IMR-90 (cell line): ENCODE results near the gene SOS1. TPM values are rescaled to one million over a fixed set of nuclear protein-coding genes. Genes with fewer than 3 reads are reported as not detected.

Source experiments
- ATAC-seq: fragments of 200-7000 bp; cut with Tn5 transposase; 2 replicates; pipeline ENCODE4 v1.9.1; 2020; ENCODE audit warnings: low read depth, mild to moderate bottlenecking, moderate library complexity
- BruUV-seq: library from RNA; stranded (reverse); fragments of 400-500 nt; replicated peaks from 2 replicates; lab custom pipeline; 2021; lab: Mats Ljungman, UMichigan
- CTCF ChIA-PET: fragments of 300-600 bp; formaldehyde crosslinking; extraction: SDS; loops from one replicate; lab custom pipeline; 2021; ENCODE audit warnings: antibody characterized with exemption; lab: Yijun Ruan, JAX
- POLR2A ChIA-PET: fragments of 300-600 bp; sonication (Branson Sonifier 250); formaldehyde crosslinking; loops from one replicate; lab custom pipeline; 2022; ENCODE audit warnings: antibody characterized with exemption; ENCODE audit not compliant: unreplicated experiment; lab: Charles Lee
- DNase-seq: peaks from one replicate; pipeline ENCODE4 v3.0.0; 2013
- H2AFZ ChIP-seq: replicated peaks from 2 replicates; pipeline ENCODE3; 2013; ENCODE audit warnings: low read length, mild to moderate bottlenecking; ENCODE audit not compliant: poor library complexity
- H2AK5ac ChIP-seq: 2 replicates; pipeline ENCODE4 v1.6.1; 2013; ENCODE audit warnings: low read depth, low read length, inconsistent platforms
- H2AK9ac ChIP-seq: replicated peaks from 2 replicates; pipeline ENCODE3; 2013; ENCODE audit warnings: mild to moderate bottlenecking, low read depth, low read length, moderate library complexity; ENCODE audit not compliant: poor library complexity
- H2BK120ac ChIP-seq: 2 replicates; pipeline ENCODE4 v1.6.1; 2013; ENCODE audit warnings: low read depth, low read length, inconsistent platforms
- H2BK15ac ChIP-seq: 3 replicates; pipeline ENCODE4 v1.6.1; 2013; ENCODE audit warnings: low read depth, low read length, inconsistent platforms
- H2BK20ac ChIP-seq: 2 replicates; pipeline ENCODE4 v1.6.1; 2013; ENCODE audit warnings: low read depth, mild to moderate bottlenecking, inconsistent platforms, low read length, moderate library complexity
- H2BK5ac ChIP-seq: 2 replicates; pipeline ENCODE4 v1.6.1; 2013; ENCODE audit warnings: mild to moderate bottlenecking, low read depth, low read length, inconsistent platforms; ENCODE audit not compliant: poor library complexity, severe bottlenecking
- H3K14ac ChIP-seq: replicated peaks from 2 replicates; pipeline ENCODE4 v1.6.1; 2013; ENCODE audit warnings: low read depth, low read length, inconsistent platforms
- H3K18ac ChIP-seq: 2 replicates; pipeline ENCODE4 v1.6.1; 2013; ENCODE audit warnings: low read depth, low read length, control low read depth
- H3K23ac ChIP-seq: 2 replicates; pipeline ENCODE4 v1.6.1; 2013; ENCODE audit warnings: low read depth, low read length, inconsistent platforms
- H3K27ac ChIP-seq: 2 replicates; pipeline ENCODE4 v1.5.1; 2013; ENCODE audit warnings: mild to moderate bottlenecking, control low read depth, low read length; ENCODE audit not compliant: insufficient read depth
- H3K27me3 ChIP-seq: 2 replicates; pipeline ENCODE4 v1.6.1; 2013; ENCODE audit warnings: low read length; ENCODE audit not compliant: control insufficient read depth, insufficient read depth
- H3K36me3 ChIP-seq: 2 replicates; pipeline ENCODE4 v1.6.1; 2013; ENCODE audit warnings: low read length, mixed read lengths; ENCODE audit not compliant: control insufficient read depth, insufficient read depth
- H3K4ac ChIP-seq: 2 replicates; pipeline ENCODE4 v1.6.1; 2013; ENCODE audit warnings: low read depth, low read length, inconsistent platforms
- H3K4me1 ChIP-seq: 2 replicates; pipeline ENCODE4 v1.6.1; 2013; ENCODE audit warnings: low read length, mixed read lengths; ENCODE audit not compliant: control insufficient read depth, insufficient read depth
- H3K4me2 ChIP-seq: 2 replicates; pipeline ENCODE4 v1.6.1; 2013; ENCODE audit warnings: low read depth, mild to moderate bottlenecking, control low read depth, low read length, moderate library complexity
- H3K4me3 ChIP-seq: 2 replicates; pipeline ENCODE4 v1.5.1; 2013; ENCODE audit warnings: low read depth, mild to moderate bottlenecking, control low read depth, low read length, moderate library complexity; ENCODE audit not compliant: insufficient read depth
- H3K56ac ChIP-seq: 2 replicates; pipeline ENCODE4 v1.6.1; 2013; ENCODE audit warnings: low read length, inconsistent platforms; ENCODE audit not compliant: insufficient read depth; ENCODE audit errors: extremely low read depth
- H3K79me1 ChIP-seq, 2 experiments: 2 replicates each; pipeline ENCODE4 v1.6.1; 2013; ENCODE audit warnings: low read length in 2 of 2, inconsistent platforms in 1 of 2, low read depth in 1 of 2
- H3K9ac ChIP-seq: 2 replicates; pipeline ENCODE4 v1.6.1; 2013; ENCODE audit warnings: low read depth, low read length, control low read depth
- H3K9me1 ChIP-seq: 2 replicates; pipeline ENCODE4 v1.6.1; 2013; ENCODE audit warnings: low read length, inconsistent platforms; ENCODE audit not compliant: insufficient read depth
- H3K9me3 ChIP-seq: 2 replicates; pipeline ENCODE4 v1.6.1; 2013; ENCODE audit warnings: low read length; ENCODE audit not compliant: control insufficient read depth, insufficient read depth
- H4K20me1 ChIP-seq: 2 replicates; pipeline ENCODE4 v1.6.1; 2013; ENCODE audit warnings: low read length, inconsistent platforms; ENCODE audit not compliant: insufficient read depth
- H4K5ac ChIP-seq: 2 replicates; pipeline ENCODE4 v1.6.1; 2013; ENCODE audit warnings: mild to moderate bottlenecking, low read depth, low read length, control low read depth
- H4K8ac ChIP-seq, 2 experiments: 2 replicates each; pipeline ENCODE4 v1.6.1; 2013; ENCODE audit warnings: low read depth in 2 of 2, low read length in 2 of 2, control low read depth in 1 of 2, inconsistent platforms in 1 of 2
- H4K91ac ChIP-seq: 2 replicates; pipeline ENCODE4 v1.6.1; 2013; ENCODE audit warnings: low read depth, low read length, inconsistent platforms; ENCODE audit not compliant: insufficient read depth
- BHLHE40 ChIP-seq: fragments of 150-350 bp; IDR thresholded peaks from 2 replicates; pipeline ENCODE4 v1.6.1; 2016; ENCODE audit warnings: mild to moderate bottlenecking, low read depth, low read length
- POLR2A ChIP-seq: IDR thresholded peaks from 2 replicates; pipeline ENCODE4 v1.6.1; 2012; ENCODE audit warnings: mild to moderate bottlenecking, low read depth, low read length
- RFX5 ChIP-seq: IDR thresholded peaks from 2 replicates; pipeline ENCODE4 v1.8.0; 2012; ENCODE audit warnings: low read depth, mild to moderate bottlenecking, low read length, moderate library complexity
- WGBS, 2 experiments: methylation state at CpG; one replicate each; pipeline versions ENCODE4 v1.1.5 to v1.1.7; 2013; ENCODE audit warnings: missing lambda C conversion rate in 2 of 2; ENCODE audit not compliant: insufficient read length in 1 of 2; ENCODE audit errors: extremely low coverage in 2 of 2; 5-methylcytosine and 5-hydroxymethylcytosine counted together
- dilution Hi-C: fragments of 300-500 bp; cut with HindIII; formaldehyde crosslinking; loops from one replicate; pipeline ENCODE4 v1.14.3; 2018; ENCODE audit warnings: low sequenced_read_pairs; ENCODE audit not compliant: unreplicated experiment
- in situ Hi-C: fragments of 300-500 bp; cut with MboI; formaldehyde crosslinking; loops from 3 replicates; pipeline ENCODE4 v1.14.3; 2019; ENCODE audit warnings: low sequenced_read_pairs, inconsistent platforms, mixed read lengths
- intact Hi-C: fragments of 100-400 bp; cut with micrococcal nuclease; formaldehyde crosslinking; loops from 2 replicates; pipeline ENCODE4 v1.10.0; 2022
- polyA plus RNA-seq, 3 experiments: library from polyadenylated mRNA; depleted of rRNA; stranded (reverse); fragments of >200 nt; gene quantifications; 2 replicates each; pipeline ENCODE4 v1.2.3, GENCODE V29; 2012; ENCODE audit warnings: low replicate concordance in 1 of 3
- total RNA-seq: library from RNA; depleted of rRNA; stranded (reverse); fragments of >200 nt; gene quantifications from 2 replicates; pipeline ENCODE4 v1.2.3, GENCODE V29; 2012
- TF ChIP-seq, protein P1 (sequence below): fragments of 150-350 bp; IDR thresholded peaks from 2 replicates; pipeline ENCODE4 v1.6.1; 2017; ENCODE audit warnings: mild to moderate bottlenecking, antibody characterized with exemption, low read length, low read depth
- TF ChIP-seq, protein P2 (sequence below): conservative IDR thresholded peaks from 2 replicates; pipeline ENCODE4 v1.5.1; 2012; ENCODE audit warnings: mild to moderate bottlenecking, low read depth, low read length, improper control_type of control experiment

The SOS1 gene
- total and polyA plus RNA-seq, 2 of the 4 experiments (the other 2 are of a cell fraction), result 8.2 to 11.2 TPM

DNA sequence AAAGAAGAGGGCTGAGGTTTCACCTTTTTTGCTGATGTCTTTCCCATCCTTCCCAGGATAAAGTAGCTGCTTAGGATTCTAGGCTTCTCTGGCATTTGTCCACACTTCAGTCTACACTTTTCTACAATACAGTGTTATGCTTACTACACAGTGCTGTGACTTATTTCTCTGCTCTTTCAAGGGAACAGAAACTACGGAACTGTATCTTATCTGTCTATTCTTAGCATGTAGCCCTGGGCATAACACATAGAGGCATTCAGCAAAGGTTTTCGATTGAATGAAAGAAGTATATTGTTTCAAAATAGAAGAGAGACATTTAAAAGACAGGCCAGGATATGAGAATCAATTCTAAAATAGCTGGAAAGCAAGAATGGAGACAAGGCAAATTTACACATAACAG lies 120.3 kb downstream of the SOS1 start:
- Histone ChIP-seq H3K79me1 (no peaks in the 10 kb centered on the region; a peak in 2 of 4 replicates), H3K9ac (no peak overlapping the region), H3K14ac (no peak overlapping the region), H3K27me3 (no peaks in the 10 kb centered on the region), H3K4me2 (no peak overlapping the region), H3K36me3 (peaks cover 18% of the 10 kb centered on the region), H4K20me1 (no peaks in the 10 kb centered on the region; the same call in 1 of the 2 replicates), H4K91ac (no peak overlapping the region), H3K4ac (no peak overlapping the region), H3K4me1 (no peaks in the 10 kb centered on the region), H3K9me1 (0 out of 2 replicates have a peak, but pooled peaks cover 2% of the 10 kb centered on the region), H2AK9ac (no peak overlapping the region), H4K8ac (no peak overlapping the region), H2BK5ac (no peak overlapping the region), H2AFZ (no peak overlapping the region), H3K27ac (no peak overlapping the region), H4K5ac (no peak overlapping the region), H3K56ac (no peak overlapping the region), H2BK15ac (no peak overlapping the region), H3K18ac (no peak overlapping the region), H3K23ac (no peak overlapping the region), H2BK120ac (no peak overlapping the region), H2AK5ac (no peak overlapping the region), H2BK20ac (no peak overlapping the region), H3K9me3 (no peaks in the 10 kb centered on the region), H3K4me3 (no peak overlapping the region)
- WGBS, 2 experiments, result no CpG with 5 or more reads among the region's 2 CpGs
- DNase-seq, result no peak
- no TSS peak for BruUV-seq
- CTCF ChIA-PET, result interaction anchor here (0.9 kb wide), 1 partner anchor 227 kb away, joined by 4 read pairs; no protein-coding TSS in a partner anchor
- in situ Hi-C loops, result no loop called here
- ATAC-seq, result no peak
- POLR2A ChIA-PET, result no interaction called here
- TF ChIP-seq, protein P1, sequence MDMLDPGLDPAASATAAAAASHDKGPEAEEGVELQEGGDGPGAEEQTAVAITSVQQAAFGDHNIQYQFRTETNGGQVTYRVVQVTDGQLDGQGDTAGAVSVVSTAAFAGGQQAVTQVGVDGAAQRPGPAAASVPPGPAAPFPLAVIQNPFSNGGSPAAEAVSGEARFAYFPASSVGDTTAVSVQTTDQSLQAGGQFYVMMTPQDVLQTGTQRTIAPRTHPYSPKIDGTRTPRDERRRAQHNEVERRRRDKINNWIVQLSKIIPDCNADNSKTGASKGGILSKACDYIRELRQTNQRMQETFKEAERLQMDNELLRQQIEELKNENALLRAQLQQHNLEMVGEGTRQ, result no peak
- TF ChIP-seq POLR2A (no peak), BHLHE40 (no peak), RFX5 (no peak)
- TF ChIP-seq, protein P2, sequence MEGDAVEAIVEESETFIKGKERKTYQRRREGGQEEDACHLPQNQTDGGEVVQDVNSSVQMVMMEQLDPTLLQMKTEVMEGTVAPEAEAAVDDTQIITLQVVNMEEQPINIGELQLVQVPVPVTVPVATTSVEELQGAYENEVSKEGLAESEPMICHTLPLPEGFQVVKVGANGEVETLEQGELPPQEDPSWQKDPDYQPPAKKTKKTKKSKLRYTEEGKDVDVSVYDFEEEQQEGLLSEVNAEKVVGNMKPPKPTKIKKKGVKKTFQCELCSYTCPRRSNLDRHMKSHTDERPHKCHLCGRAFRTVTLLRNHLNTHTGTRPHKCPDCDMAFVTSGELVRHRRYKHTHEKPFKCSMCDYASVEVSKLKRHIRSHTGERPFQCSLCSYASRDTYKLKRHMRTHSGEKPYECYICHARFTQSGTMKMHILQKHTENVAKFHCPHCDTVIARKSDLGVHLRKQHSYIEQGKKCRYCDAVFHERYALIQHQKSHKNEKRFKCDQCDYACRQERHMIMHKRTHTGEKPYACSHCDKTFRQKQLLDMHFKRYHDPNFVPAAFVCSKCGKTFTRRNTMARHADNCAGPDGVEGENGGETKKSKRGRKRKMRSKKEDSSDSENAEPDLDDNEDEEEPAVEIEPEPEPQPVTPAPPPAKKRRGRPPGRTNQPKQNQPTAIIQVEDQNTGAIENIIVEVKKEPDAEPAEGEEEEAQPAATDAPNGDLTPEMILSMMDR, result no peak
- intact Hi-C loops, result no loop called here
- dilution Hi-C loops, result no loop called here
